Placental pericyte (primary cell): ENCODE results near the gene TOB1. TPM values are rescaled to one million over a fixed set of nuclear protein-coding genes. Genes with fewer than 3 reads are reported as not detected.

Source experiments
- total RNA-seq: library from RNA; depleted of rRNA; stranded (reverse); fragments of >200 nt; gene quantifications from 2 replicates; pipeline ENCODE4 v1.2.3, GENCODE V29; 2012

TOB1 gene
- total RNA-seq = 11.0 and 20.8 TPM in 2 replicates

GRCh38 chr17:50866261-50866949 lies at the start of gene TOB1:
TSS of gene TOB1 (minus strand) at chr17:50866354. CDS start at chr17:50864017, 2,337 bp downstream.

GRCh38 chr17:50835301-50836234 lies 30.6 kb downstream of the TOB1 start, which contains the start of gene WFIKKN2:
TSS of gene WFIKKN2 (plus strand) at chr17:50835586. CDS start at chr17:50835938, 352 bp downstream.

Other genes starting within 250 kb of the TOB1 start
- 31.1 and 85.8 TPM in 2 replicates for gene ABCC3, start 231.5 kb downstream of the TOB1 start, total RNA-seq
- 35.2 and 63.3 TPM in 2 replicates for gene ANKRD40, start 158.4 kb downstream of the TOB1 start, total RNA-seq
- 14.2 and 16.6 TPM in 2 replicates for gene LUC7L3, start 146.8 kb downstream of the TOB1 start, total RNA-seq
- gene ANKRD40CL, start 98.8 kb downstream of the TOB1 start, total RNA-seq = not detected in 2 replicates
- gene WFIKKN2, start 30.8 kb downstream of the TOB1 start, total RNA-seq = not detected in 2 replicates